Lower leg skin (tissue), 3 donors: ENCODE data around the gene PEBP1.

Experiments
- POLR2A ChIP-seq, 2 donors: fragments of 450-650 bp; IDR thresholded peaks; one replicate each; pipeline ENCODE4 v1.6.1; 2016 to 2017; ENCODE audit warnings: antibody characterized with exemption in 2 of 2, mild to moderate bottlenecking in 1 of 2, moderate library complexity in 1 of 2
- TF ChIP-seq, protein P1 (sequence below), 3 donors: fragments of 450-650 bp; IDR thresholded peaks; one replicate each; pipeline ENCODE4 v1.5.1; 2016; ENCODE audit warnings: antibody characterized with exemption in 3 of 3, mild to moderate bottlenecking in 3 of 3, moderate library complexity in 2 of 3

DNA sequence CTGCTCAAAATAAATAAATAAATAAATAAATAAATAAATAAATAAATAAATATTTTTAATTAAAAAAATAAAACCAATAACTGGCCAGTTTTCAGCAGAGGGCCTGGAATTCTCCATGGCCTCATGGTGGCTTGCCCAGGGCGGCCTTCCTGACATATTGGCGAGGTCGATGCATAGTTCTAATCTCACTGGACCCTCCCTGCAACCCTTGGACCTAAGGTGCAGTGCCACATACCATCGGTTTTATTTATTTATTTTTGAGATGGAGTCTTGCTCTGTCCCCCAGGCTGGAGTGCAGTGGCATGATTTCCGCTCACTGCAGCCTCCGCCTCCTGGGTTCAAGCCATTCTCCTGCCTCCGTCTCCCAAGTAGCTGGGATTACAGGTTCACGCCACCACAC, 28.2 kb upstream of the PEBP1 start:
- TF ChIP-seq, protein P1, sequence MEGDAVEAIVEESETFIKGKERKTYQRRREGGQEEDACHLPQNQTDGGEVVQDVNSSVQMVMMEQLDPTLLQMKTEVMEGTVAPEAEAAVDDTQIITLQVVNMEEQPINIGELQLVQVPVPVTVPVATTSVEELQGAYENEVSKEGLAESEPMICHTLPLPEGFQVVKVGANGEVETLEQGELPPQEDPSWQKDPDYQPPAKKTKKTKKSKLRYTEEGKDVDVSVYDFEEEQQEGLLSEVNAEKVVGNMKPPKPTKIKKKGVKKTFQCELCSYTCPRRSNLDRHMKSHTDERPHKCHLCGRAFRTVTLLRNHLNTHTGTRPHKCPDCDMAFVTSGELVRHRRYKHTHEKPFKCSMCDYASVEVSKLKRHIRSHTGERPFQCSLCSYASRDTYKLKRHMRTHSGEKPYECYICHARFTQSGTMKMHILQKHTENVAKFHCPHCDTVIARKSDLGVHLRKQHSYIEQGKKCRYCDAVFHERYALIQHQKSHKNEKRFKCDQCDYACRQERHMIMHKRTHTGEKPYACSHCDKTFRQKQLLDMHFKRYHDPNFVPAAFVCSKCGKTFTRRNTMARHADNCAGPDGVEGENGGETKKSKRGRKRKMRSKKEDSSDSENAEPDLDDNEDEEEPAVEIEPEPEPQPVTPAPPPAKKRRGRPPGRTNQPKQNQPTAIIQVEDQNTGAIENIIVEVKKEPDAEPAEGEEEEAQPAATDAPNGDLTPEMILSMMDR (IDR thresholded peaks at IDR 0.05), result no peak
- TF ChIP-seq POLR2A (IDR thresholded peaks at IDR 0.05), result no peak
